Measurements from ENCODE around the gene THAP8. TPM values are rescaled to one million over a fixed set of nuclear protein-coding genes. Genes with fewer than 3 reads are reported as not detected.

The THAP8 gene
- total and polyA plus RNA-seq, 2 of the 8 experiments (the other 6 are each of a cell fraction or from before 2014, with no cell fraction given): 6.0 to 11.1 TPM

- Histone ChIP-seq H3K56ac (replicated peaks; ENCODE audit: insufficient read length, low read depth, low read length) (no peak overlapping the region), H2AK5ac (ENCODE audit: low read depth, low read length) (no peak overlapping the region), H3K27me3 (replicated peaks in 1 of 4; ENCODE audit: control insufficient read depth in 3 of 4, extremely low read depth in 1 of 4, insufficient read depth in 3 of 4, low read length in 3 of 4) (no peaks in the 10 kb centered on the region), H3K4me3 (ENCODE audit: extremely low read depth in 1 of 4, insufficient read depth in 2 of 4, low read depth in 3 of 4, low read length in 4 of 4) (no peak overlapping the region), H3K79me1 (ENCODE audit: low read depth, low read length) (no peaks in the 10 kb centered on the region), H4K20me1 (replicated peaks in 1 of 2; ENCODE audit: control insufficient read depth in 1 of 2, insufficient read depth in 2 of 2, low read length in 2 of 2) (peaks cover 0 to 9% of the 10 kb centered on the region in 2 experiments), H4K8ac (ENCODE audit: extremely low read depth, insufficient read depth, low read length) (no peak overlapping the region), H4K91ac (replicated peaks; ENCODE audit: insufficient read length, low read length) (no peak overlapping the region), H2BK20ac (ENCODE audit: low read length) (no peak overlapping the region), H3K4me1 (replicated peaks in 1 of 4; ENCODE audit: control insufficient read depth in 3 of 4, insufficient read depth in 4 of 4, low read length in 3 of 4) (no peaks in the 10 kb centered on the region), H2BK15ac (ENCODE audit: low read length) (no peak overlapping the region), H3K79me2 (ENCODE audit: control insufficient read depth in 1 of 2, insufficient read depth in 2 of 2, low read length in 2 of 2) (no peaks in the 10 kb centered on the region), H4K5ac (ENCODE audit: insufficient read length, low read depth, low read length) (no peak overlapping the region), H3K23ac (ENCODE audit: insufficient read length) (no peak overlapping the region), H2BK120ac (replicated peaks; ENCODE audit: low read depth, low read length) (no peak overlapping the region), H3K23me2 (ENCODE audit: low read depth, low read length) (no peaks in the 10 kb centered on the region), H2BK12ac (ENCODE audit: low read depth, low read length) (no peak overlapping the region), H3K27ac (ENCODE audit: low read depth, low read length) (no peak overlapping the region), H2AFZ (ENCODE audit: low read length) (no peak overlapping the region), H3K4ac (replicated peaks; ENCODE audit: insufficient read length, low read depth, low read length) (no peak overlapping the region), H3K14ac (ENCODE audit: insufficient read length) (no peak overlapping the region), H3K18ac (ENCODE audit: extremely low read depth, low read length) (no peak overlapping the region), H3K4me2 (ENCODE audit: insufficient read depth in 1 of 2, low read depth in 2 of 2, low read length in 2 of 2) (no peak overlapping the region), H2BK5ac (ENCODE audit: low read depth, low read length) (no peak overlapping the region), H3K9me3 (ENCODE audit: insufficient read depth in 2 of 2, low read depth in 1 of 2, low read length in 1 of 2) (no peaks in the 10 kb centered on the region), H3K9ac (replicated peaks in 1 of 4; ENCODE audit: extremely low read depth in 1 of 4, low read depth in 3 of 4, low read length in 3 of 4) (no peak overlapping the region), H3K36me3 (ENCODE audit: control insufficient read depth in 2 of 4, insufficient read depth in 4 of 4, low read length in 3 of 4) (peaks cover 28 to 67% (median 46%) of the 10 kb centered on the region in 4 experiments)
- FAIRE-seq (no peak), DNase-seq (ENCODE audit: low read depth in 1 of 2, low spot score in 2 of 2) (no peak)
- TF ChIP-seq RFX5 (IDR thresholded peaks at IDR 0.05; ENCODE audit: borderline replicate concordance, low read depth, low read length) (no peak), JUND (IDR thresholded peaks at IDR 0.05; ENCODE audit: low read length) (no peak), BRCA1 (IDR thresholded peaks at IDR 0.05; ENCODE audit: low read depth, low read length) (no peak), SP2 (IDR thresholded peaks at IDR 0.05; ENCODE audit: low read length) (no peak), TAF1 (IDR thresholded peaks at IDR 0.05; ENCODE audit: low read depth, low read length) (no peak), CEBPB (IDR thresholded peaks at IDR 0.05; ENCODE audit: low read depth, low read length) (no peak), HDAC2 (IDR thresholded peaks at IDR 0.05; ENCODE audit: borderline replicate concordance in 1 of 2, low read depth in 2 of 2, low read length in 2 of 2) (no peak), BCL11A (IDR thresholded peaks at IDR 0.05; ENCODE audit: low read depth in 2 of 2, low read length in 2 of 2) (no peak), USF2 (IDR thresholded peaks at IDR 0.05; ENCODE audit: low read length) (no peak), ATF3 (IDR thresholded peaks at IDR 0.05; ENCODE audit: insufficient read depth, low read depth, low read length) (no peak), FOSL1 (IDR thresholded peaks at IDR 0.05; ENCODE audit: insufficient read depth, low read depth, low read length) (no peak)
- 94% methylated on average over 3 of the region's 3 CpGs; no CpG with 5 or more reads in 1 of the 2 experiments for WGBS, 2 experiments (ENCODE audit: extremely low coverage in 1 of 2, insufficient coverage in 1 of 2, insufficient read length in 1 of 2, insufficient replicate concordance in 2 of 2, low coverage in 1 of 2, low lambda C conversion rate in 2 of 2, missing lambda C conversion rate in 1 of 2)
- ChIA-PET POLR2A (ENCODE audit: partially characterized antibody) (no interaction called here), CTCF (ENCODE audit: partially characterized antibody) (interaction anchor here (0.9 kb wide), 1 partner anchor 20 kb away, joined by 3 read pairs; no protein-coding TSS in a partner anchor)
These were observed 27.3 kb upstream of the THAP8 start for GRCh38 chr19:36081385-36081784.

All from H1 (cell line).